SH-SY5Y (cell line): ENCODE measurements around the gene BCL11A.

Experiments
- GATA2 ChIP-seq: IDR thresholded peaks from 2 replicates; pipeline ENCODE4 v1.6.1; 2011; ENCODE audit warnings: mild to moderate bottlenecking, low read depth, low read length
- GATA3 ChIP-seq: IDR thresholded peaks from 2 replicates; pipeline ENCODE4 v1.6.1; 2011; ENCODE audit warnings: low read depth, mild to moderate bottlenecking, low read length, moderate library complexity

DNA sequence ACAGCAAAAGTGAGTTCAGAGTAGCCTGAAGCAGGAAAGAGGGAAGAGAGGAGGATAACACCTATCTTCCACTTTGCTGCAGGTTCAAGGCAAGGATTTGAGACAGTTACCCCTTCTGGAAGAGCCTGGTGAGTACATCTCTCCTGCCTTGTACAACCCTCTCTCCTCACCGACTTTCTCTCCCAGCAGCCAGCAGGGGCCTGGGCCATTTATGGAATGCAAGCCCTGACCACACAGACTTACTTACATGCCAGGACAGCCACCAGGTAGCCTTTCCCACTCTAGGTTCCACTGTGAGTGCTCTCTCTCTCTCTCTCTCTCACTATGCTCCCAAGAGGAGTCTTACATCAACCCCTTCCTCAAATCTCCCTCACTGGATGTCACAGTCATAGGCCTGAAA lies 57.0 kb downstream of the BCL11A start:
- TF ChIP-seq GATA2 (no peak), GATA3 (no peak)
